Effector CD4-positive, alpha-beta T cell (primary cell): Measurements from ENCODE around the gene LINC00237. TPM values are rescaled to one million over a fixed set of nuclear protein-coding genes. Genes with fewer than 3 reads are reported as not detected.
A peak's percentile ranks its signal among the peaks of the same experiment; 100 is the strongest.

Experiments
- DNase-seq: peaks from one replicate; pipeline ENCODE4 v3.0.0-alpha.2; 2020
- total RNA-seq: gene quantifications from one replicate; lab custom pipeline; 2026; lab: John Stamatoyannopoulos, UW

Gene LINC00237
- not detected for total RNA-seq

GRCh38 chr20:21106171-21107017 is at the start of gene LINC00237:
Gene LINC00237, minus strand, starts transcription at chr20:21106358.
- no peak for DNase-seq

- no peak for DNase-seq
Observed at GRCh38 chr20:21155268-21155667, 49.1 kb upstream of the LINC00237 start.

- DNase-seq = no peak
Observed at GRCh38 chr20:21154692-21155091, 48.5 kb upstream of the LINC00237 start.

- no peak for DNase-seq
Observed at GRCh38 chr20:21151791-21152190, 45.6 kb upstream of the LINC00237 start.

- no peak for DNase-seq
Observed at GRCh38 chr20:21149344-21149743, 43.2 kb upstream of the LINC00237 start.

- DNase-seq = no peak
Observed at GRCh38 chr20:21147593-21147992, 41.4 kb upstream of the LINC00237 start.

GRCh38 chr20:21146215-21146614 is 40.1 kb upstream of the LINC00237 start:
- DNase-seq = no peak

GRCh38 chr20:21145424-21145823 is 39.3 kb upstream of the LINC00237 start:
- no peak for DNase-seq

GRCh38 chr20:21143194-21143890 is 37.2 kb upstream of the LINC00237 start:
- DNase-seq = no peak

GRCh38 chr20:21141825-21142224 is 35.7 kb upstream of the LINC00237 start:
- no peak for DNase-seq

GRCh38 chr20:21139881-21140566 is 33.9 kb upstream of the LINC00237 start:
- DNase-seq = no peak

- no peak for DNase-seq
Observed at GRCh38 chr20:21137078-21137477, 30.9 kb upstream of the LINC00237 start.

GRCh38 chr20:21136015-21136732 is 30.0 kb upstream of the LINC00237 start:
- no peak for DNase-seq

GRCh38 chr20:21134883-21135493 is 28.8 kb upstream of the LINC00237 start:
- no peak for DNase-seq

GRCh38 chr20:21133917-21134622 is 27.9 kb upstream of the LINC00237 start:
- DNase-seq = no peak

GRCh38 chr20:21133404-21133803 is 27.2 kb upstream of the LINC00237 start:
- DNase-seq = no peak

- no peak for DNase-seq
Observed at GRCh38 chr20:21129861-21130260, 23.7 kb upstream of the LINC00237 start.

GRCh38 chr20:21127201-21127981 is 21.2 kb upstream of the LINC00237 start:
- no peak for DNase-seq

- DNase-seq = no peak
Observed at GRCh38 chr20:21126581-21126870, 20.4 kb upstream of the LINC00237 start.

- DNase-seq = peak; percentile 96
Observed at GRCh38 chr20:21125849-21126580, 19.9 kb upstream of the LINC00237 start, which contains the start of gene KIZ. Gene KIZ, plus strand, starts transcription at chr20:21126082. Its CDS starts 34 bp downstream, at chr20:21126116.
